Measurements from ENCODE around the gene ARHGAP26. TPM values are rescaled to one million over a fixed set of nuclear protein-coding genes. Genes with fewer than 3 reads are reported as not detected.

Gene ARHGAP26
- total RNA-seq, 1 experiment from 2014 or later: 65.5 TPM

DNA sequence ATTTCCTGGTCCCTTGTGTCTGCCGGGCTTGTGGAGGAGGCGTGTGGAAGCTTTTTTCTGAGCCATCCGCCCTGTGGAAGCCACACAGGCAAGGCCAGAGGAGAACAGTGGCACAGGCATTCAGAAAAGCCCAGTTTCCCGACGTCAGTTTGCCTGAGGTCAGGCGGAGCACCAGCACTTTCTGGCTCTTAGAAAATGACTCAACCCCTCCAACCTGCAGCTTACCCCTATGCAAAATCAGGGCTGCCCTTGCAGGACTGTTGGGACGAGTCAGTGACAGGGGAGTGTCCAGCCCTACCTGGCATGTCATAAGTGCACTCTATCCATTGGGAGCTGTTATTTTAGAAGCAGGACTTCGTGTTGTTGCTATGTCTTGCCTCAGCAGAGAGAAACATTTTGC is 417.3 kb downstream of the ARHGAP26 start:
- TF ChIP-seq, protein P1, sequence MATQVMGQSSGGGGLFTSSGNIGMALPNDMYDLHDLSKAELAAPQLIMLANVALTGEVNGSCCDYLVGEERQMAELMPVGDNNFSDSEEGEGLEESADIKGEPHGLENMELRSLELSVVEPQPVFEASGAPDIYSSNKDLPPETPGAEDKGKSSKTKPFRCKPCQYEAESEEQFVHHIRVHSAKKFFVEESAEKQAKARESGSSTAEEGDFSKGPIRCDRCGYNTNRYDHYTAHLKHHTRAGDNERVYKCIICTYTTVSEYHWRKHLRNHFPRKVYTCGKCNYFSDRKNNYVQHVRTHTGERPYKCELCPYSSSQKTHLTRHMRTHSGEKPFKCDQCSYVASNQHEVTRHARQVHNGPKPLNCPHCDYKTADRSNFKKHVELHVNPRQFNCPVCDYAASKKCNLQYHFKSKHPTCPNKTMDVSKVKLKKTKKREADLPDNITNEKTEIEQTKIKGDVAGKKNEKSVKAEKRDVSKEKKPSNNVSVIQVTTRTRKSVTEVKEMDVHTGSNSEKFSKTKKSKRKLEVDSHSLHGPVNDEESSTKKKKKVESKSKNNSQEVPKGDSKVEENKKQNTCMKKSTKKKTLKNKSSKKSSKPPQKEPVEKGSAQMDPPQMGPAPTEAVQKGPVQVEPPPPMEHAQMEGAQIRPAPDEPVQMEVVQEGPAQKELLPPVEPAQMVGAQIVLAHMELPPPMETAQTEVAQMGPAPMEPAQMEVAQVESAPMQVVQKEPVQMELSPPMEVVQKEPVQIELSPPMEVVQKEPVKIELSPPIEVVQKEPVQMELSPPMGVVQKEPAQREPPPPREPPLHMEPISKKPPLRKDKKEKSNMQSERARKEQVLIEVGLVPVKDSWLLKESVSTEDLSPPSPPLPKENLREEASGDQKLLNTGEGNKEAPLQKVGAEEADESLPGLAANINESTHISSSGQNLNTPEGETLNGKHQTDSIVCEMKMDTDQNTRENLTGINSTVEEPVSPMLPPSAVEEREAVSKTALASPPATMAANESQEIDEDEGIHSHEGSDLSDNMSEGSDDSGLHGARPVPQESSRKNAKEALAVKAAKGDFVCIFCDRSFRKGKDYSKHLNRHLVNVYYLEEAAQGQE (IDR thresholded peaks at IDR 0.05; ENCODE audit: insufficient read depth in 1 of 2, low read depth in 2 of 2, low read length in 1 of 2): no peak
- no peak for TF ChIP-seq SIN3A (IDR thresholded peaks at IDR 0.05; ENCODE audit: borderline replicate concordance, insufficient read depth, low read depth, low read length)
- TF ChIP-seq, protein P2, sequence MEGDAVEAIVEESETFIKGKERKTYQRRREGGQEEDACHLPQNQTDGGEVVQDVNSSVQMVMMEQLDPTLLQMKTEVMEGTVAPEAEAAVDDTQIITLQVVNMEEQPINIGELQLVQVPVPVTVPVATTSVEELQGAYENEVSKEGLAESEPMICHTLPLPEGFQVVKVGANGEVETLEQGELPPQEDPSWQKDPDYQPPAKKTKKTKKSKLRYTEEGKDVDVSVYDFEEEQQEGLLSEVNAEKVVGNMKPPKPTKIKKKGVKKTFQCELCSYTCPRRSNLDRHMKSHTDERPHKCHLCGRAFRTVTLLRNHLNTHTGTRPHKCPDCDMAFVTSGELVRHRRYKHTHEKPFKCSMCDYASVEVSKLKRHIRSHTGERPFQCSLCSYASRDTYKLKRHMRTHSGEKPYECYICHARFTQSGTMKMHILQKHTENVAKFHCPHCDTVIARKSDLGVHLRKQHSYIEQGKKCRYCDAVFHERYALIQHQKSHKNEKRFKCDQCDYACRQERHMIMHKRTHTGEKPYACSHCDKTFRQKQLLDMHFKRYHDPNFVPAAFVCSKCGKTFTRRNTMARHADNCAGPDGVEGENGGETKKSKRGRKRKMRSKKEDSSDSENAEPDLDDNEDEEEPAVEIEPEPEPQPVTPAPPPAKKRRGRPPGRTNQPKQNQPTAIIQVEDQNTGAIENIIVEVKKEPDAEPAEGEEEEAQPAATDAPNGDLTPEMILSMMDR (IDR thresholded peaks at IDR 0.05): no peak
- no peak for TF ChIP-seq POLR2AphosphoS5 (IDR thresholded peaks at IDR 0.05; ENCODE audit: low read depth, low read length)
- no peak for TF ChIP-seq TCF7L2 (IDR thresholded peaks at IDR 0.05; ENCODE audit: low read depth, low read length)
- no peak overlapping the region for H3K27ac ChIP-seq (ENCODE audit: low read length)
- ChIA-PET POLR2A (no interaction called here), CTCF (no interaction called here)
- H3K9me3 ChIP-seq (ENCODE audit: control insufficient read depth, insufficient read depth, low read depth, low read length): no peaks in the 10 kb centered on the region
- no TSS peak for BruUV-seq (replicated peaks)
- DNase-seq (ENCODE audit: low read depth, low spot score) (no peak), ATAC-seq (no peak)
- no peaks in the 10 kb centered on the region for H3K27me3 ChIP-seq (ENCODE audit: control insufficient read depth, insufficient read depth, low read length)
- peaks cover 14% of the 10 kb centered on the region for H3K4me1 ChIP-seq (ENCODE audit: control insufficient read depth, insufficient read depth, low read length)
- in situ Hi-C loops (cut with HindIII; ENCODE audit: low pct_unique_long_range_greater_than_20kb, low sequenced_read_pairs): no loop called here
- H3K36me3 ChIP-seq (ENCODE audit: control insufficient read depth, insufficient read depth, low read length): no peaks in the 10 kb centered on the region
- intact Hi-C loops (cut with micrococcal nuclease; ENCODE audit: unreplicated experiment): no loop called here
- no peak overlapping the region for H3K4me3 ChIP-seq (ENCODE audit: low read depth in 2 of 2, low read length in 2 of 2)

DNA sequence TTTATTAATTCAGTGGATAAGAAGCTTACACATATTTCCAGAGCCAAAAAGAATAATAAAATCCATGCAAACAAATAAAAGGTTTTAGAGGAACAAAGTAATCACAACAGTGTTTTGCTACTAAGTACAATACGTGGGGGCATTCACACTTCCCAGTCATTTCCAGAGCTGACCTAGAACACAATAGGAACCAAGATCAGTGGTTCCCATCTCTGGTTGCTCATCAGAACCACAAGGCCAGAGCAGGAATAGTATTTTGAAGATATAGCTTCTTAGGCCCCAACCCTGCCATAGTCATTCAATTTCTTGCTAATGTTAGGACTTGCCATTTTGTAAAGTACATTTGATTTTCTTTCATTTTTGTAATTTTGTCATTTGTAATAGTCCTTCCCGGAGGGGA is 417.9 kb downstream of the ARHGAP26 start:
- intact Hi-C loops (cut with micrococcal nuclease; ENCODE audit: unreplicated experiment): no loop called here
- H3K4me3 ChIP-seq (ENCODE audit: low read depth in 2 of 2, low read length in 2 of 2): no peak overlapping the region
- ATAC-seq: no peak
- no TSS peak for BruUV-seq (replicated peaks)
- ChIA-PET POLR2A (no interaction called here), CTCF (no interaction called here)
- in situ Hi-C loops (cut with HindIII; ENCODE audit: low pct_unique_long_range_greater_than_20kb, low sequenced_read_pairs): no loop called here
- no peak overlapping the region for H3K27ac ChIP-seq (ENCODE audit: low read length)
- DNase-seq (ENCODE audit: low read depth, low spot score): no peak
- TF ChIP-seq POLR2AphosphoS5 (IDR thresholded peaks at IDR 0.05; ENCODE audit: low read depth, low read length) (no peak), TCF7L2 (IDR thresholded peaks at IDR 0.05; ENCODE audit: low read depth, low read length) (no peak)
- TF ChIP-seq, protein P1 (IDR thresholded peaks at IDR 0.05; ENCODE audit: insufficient read depth in 1 of 2, low read depth in 2 of 2, low read length in 1 of 2): no peak
- peaks cover 8% of the 10 kb centered on the region for H3K4me1 ChIP-seq (ENCODE audit: control insufficient read depth, insufficient read depth, low read length)
- H3K27me3 ChIP-seq (ENCODE audit: control insufficient read depth, insufficient read depth, low read length): no peaks in the 10 kb centered on the region
- no peaks in the 10 kb centered on the region for H3K9me3 ChIP-seq (ENCODE audit: control insufficient read depth, insufficient read depth, low read depth, low read length)
- H3K36me3 ChIP-seq (ENCODE audit: control insufficient read depth, insufficient read depth, low read length): no peaks in the 10 kb centered on the region
